HK-2 (cell line): Measurements from ENCODE around the gene RPA1.
"Not testable (repeated sequence)": the region's sequence is repeated elsewhere in the genome, so short reads cannot be mapped to it uniquely, and the experiment has no call there.

Experiments used
- DNase-seq: peaks from one replicate; pipeline ENCODE4 v3.0.0-alpha.2; 2018; ENCODE audit not compliant: unreplicated experiment

RPA1 gene

DNA sequence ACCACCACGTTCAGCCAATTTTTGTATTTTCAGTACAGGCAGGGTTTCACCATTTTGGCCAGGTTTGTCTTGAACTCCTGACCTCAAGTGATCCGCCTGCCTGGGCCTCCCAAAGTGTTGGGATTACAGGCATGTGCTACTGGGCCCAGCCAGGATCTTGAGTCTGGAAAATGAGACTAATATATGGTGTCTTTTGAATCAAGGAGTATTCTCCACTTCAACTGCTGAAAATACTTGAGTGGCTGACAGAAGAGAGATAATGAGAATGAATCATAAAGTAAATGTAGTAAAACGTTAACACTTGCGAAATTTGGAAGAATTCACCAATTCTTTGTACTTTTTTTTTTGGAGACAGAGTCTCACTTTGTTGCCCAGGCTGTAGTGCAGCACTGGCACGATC lies 16.7 kb upstream of the RPA1 start:
- DNase-seq: no peak

DNA sequence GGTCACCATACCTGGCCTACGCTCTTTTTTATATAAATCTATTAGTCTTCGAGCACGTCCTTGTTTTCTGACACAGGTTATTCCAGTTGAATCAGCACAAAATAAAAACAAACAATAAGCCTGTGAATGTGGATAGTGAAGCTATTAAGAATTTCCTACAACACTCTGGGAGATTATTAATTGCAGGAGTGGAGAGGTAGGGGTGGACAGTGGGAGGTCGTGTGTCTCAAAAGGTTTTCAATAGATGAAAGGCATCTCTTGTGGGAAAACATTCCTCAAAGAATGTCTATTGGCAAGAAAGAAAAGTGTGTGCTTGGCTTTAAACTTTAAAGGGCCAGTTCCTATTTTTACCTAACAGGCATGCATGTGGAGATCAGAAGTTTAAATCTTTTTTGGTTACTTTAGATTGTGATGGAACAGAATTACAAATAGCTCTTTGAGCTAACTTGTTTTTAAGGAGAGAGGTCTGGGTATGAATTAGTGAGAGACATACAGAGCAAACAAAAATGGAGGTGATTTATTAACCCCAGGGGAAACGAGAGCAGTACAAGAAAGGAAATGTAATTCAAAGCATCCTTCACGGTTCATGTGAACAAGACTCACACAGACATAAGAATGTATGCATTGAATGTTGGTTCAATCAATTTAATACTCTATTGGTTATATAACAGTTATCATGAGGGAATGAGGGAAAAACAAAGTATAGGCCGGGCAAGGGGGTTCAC lies 9.1 kb upstream of the RPA1 start:
- DNase-seq: no peak

DNA sequence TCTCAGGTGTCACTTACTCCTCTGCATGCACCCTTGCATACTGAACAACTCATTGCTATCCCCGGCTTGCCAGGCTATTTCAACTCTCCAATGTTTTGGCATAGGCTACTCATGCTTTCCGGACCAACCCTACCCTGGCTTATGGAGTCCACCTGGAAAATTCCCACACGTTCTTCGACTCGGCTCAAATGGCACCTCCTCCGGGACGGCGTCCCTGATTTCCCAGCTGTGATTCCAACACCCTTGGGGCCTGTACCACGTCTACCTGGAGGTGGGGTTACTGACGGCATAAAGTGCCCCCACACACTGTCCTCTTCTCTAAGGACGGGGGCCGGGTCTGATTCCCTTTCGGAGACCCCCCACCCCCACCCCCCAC lies 601 bp upstream of the RPA1 start:
- no peak for DNase-seq

DNA sequence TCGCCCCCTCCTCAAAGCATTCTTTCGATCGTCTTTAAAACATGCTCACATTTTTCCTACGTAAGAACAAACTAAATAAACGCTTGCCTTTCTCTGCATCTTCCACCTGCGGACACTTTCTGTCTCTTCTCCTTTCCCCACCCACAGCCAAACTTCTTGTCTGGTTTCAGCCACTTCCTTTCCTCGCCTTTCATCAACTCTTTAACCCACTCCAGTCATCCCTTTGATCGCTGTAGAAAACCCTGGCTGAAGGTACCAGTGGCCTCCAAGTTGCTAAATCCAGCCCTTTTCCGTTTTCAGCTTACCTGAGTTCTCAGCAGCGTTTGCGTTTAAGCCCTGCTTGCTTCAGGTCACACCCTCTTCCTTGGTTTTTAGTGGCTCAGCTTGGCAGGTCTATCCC lies 483 bp downstream of the RPA1 start:
- no peak for DNase-seq

DNA sequence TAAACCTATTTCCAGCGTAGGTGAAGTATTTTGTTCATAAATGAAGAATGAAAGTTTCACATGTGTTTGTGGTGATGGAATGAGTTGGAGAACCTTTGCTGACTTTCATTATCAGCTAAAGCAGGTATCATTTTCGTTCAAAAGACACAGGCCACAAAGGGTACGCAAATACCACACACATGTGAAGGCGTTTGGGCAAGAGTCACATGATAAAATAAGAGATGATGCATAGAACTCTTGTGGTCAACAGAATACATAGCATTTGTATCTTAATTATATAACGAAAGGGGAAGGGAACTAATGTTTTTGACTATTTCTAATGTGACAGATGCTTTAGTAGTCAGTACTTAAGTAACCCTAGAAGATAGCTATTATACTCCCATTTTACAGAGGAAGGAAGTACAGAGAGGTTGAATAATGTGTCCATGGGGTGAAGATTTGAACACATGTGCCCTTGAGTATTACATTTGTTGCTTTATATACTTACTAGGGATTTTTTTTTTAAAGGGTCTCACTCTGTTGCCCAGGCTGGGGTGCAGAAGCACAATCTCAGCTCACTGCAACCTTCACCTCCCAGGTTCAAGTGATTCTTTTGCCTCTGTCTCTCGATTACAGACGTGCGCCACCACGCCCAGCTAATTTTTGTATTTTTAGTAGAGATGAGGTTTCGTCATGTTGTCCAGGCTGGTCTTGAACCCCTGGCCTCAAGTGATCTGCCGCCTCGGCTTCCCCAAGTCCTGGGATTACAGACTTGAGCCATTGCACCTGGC lies 4.8 kb downstream of the RPA1 start:
- no peak for DNase-seq

DNA sequence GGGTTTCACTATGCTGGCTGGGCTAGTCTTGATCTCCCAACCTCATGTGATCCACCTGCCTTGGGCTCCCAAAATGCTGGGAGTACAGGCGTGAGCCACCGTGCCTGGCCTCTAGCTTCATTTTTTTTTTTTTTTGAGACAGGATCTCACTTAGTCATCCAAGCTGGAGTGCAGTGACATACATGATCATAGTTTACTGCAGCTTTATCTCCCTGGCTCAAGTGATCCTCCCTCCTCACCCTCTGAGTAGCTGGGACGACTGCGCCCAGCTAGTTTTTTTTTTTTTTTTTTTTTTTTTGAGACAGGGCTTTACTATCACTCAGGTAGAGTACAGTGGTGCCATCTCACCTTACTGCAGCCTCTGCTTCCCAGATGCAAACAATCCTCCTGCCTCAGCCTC lies 9.7 kb downstream of the RPA1 start:
- no peak for DNase-seq

DNA sequence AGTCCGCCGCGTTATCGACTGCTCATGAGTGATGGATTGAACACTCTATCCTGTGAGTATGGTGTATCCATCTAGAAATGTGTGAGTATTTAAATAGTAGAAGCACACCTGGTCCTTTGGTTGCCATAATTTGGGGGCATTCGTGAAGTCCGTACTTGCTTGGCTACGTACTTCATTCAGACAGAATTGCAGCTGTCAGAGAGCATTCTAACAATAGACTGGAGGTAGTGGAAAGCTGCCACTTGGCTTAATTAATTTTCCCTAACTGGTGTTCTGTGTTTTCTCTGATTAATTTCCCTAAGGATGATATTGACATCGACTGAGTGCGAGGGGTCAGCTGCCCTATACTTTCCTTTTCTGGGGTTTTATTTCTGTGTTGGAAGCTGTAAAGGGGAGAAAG lies 14.1 kb downstream of the RPA1 start:
- DNase-seq: no peak

DNA sequence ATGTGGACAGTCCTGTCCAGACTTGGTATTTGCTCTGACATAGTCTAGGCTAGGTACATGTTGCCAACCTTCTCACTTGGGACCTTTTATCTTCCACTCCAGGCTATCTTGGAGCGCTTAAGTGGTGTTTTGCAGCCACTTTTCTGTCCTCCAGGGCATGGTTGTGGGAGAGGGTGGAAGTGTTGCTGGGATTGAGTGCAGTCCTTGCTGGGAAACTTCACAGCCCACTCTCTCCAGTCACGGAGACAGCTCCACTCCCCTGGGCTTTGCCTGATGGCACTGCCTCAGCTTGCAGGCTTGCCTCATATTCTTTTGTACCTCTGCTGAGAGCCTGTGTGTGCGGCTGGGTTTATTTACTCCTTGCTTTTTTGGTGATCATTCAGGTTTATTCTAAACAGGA lies 17.4 kb downstream of the RPA1 start:
- no peak for DNase-seq

DNA sequence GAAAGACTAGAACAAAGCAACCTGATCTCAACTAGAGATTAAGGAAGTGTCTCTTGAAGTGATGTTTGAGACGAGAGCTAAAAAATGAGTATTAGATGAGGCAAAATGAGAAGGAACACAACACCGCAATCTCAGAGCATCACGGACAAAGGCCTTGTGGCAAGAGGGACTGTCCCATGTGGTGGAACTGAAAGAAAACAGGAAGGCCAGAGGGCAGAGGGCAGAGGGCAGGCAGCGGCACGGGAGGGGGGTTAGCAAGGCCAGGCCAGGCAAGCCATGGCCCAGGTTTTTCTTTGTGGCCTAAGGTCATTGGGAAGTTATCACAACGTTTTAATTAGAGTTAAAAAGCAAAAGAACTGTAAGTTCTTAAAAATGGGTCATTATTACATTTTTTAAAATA lies 22.5 kb downstream of the RPA1 start:
- DNase-seq: no peak

DNA sequence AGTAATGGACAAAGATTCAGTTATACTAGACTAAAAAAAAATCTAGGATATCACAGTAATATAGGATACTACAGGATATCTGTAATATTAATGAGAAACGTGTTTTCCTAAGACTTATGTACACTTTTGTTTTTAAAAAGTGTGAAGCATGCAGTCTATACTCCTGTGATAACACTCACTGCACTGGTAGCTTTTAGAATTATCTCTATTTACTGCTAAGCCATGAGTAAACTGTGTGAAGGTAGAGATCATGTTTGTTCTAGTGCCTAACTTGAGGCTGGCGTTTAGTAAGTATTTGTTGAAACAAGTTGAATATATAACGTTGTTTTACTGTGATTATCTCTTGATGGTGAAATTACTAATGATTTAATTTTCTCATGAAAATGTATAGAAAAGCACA lies 23.9 kb downstream of the RPA1 start:
- DNase-seq: no peak

DNA sequence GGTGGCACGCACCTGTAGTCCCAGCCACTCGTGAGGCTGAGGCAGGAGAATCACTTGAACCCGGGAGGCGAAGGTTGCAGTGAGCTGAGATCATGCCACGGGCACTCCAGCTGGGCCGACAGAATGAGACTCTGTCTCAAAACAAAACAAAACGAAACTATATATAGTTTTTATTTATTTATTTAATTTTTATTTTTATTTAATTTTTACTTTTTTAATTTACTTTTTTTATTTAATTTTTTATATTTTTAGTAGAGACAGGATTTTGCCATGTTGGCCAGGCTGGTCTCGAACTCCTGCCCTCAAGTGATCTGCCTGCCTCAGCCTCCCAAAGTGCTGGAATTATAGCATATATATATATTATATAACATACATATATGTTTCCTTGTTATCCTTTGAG lies 26.7 kb downstream of the RPA1 start:
- DNase-seq: not testable (repeated sequence)

DNA sequence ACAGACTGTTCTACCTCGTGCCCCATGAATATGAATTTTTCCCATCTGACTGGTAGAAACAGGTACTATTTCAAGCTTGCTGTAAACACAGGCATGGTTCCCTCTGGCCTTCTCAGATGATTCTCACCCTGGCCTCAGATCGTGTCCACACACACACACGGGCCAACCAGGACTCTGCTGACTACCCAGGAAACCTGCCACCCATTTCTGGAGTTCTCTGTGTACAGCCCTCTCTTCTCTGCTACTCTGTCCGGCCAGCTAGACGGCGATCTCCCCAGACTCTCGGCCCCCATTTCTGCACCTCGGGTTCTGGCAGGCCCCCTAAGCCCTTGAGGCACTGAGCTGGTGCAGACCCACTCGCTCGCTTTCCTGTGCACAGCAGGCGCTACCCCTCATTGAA lies 31.2 kb downstream of the RPA1 start:
- DNase-seq: no peak

DNA sequence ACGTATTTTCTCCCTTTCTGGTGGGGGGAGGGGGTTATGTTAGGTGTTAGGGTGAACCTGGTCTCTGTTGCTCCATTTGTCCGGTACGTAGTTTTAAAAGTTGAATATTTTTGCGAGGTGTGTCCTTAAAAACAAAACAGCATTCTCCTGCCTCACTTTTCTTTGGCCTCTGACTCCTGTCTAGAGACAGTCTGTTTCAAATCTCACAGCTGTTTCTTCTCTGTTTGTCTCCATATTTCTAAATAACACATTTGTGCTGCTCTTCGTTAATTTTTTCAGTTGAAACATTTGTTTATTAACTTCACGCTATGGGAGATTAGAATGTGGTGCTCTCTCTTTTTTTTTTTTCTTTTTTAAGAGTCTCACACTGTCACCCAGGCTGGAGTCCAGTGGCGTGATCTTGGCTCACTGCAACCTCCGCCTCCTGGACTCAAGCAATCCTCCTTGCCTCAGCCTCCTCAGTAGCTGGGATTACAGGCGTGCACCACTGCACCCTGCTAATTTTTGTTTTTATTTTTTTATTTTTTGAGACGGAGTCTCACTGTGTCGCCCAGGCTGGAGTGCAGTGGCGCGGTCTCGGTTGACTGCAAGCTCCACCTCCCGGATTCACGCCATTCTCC lies 31.7 kb downstream of the RPA1 start:
- DNase-seq: no peak

DNA sequence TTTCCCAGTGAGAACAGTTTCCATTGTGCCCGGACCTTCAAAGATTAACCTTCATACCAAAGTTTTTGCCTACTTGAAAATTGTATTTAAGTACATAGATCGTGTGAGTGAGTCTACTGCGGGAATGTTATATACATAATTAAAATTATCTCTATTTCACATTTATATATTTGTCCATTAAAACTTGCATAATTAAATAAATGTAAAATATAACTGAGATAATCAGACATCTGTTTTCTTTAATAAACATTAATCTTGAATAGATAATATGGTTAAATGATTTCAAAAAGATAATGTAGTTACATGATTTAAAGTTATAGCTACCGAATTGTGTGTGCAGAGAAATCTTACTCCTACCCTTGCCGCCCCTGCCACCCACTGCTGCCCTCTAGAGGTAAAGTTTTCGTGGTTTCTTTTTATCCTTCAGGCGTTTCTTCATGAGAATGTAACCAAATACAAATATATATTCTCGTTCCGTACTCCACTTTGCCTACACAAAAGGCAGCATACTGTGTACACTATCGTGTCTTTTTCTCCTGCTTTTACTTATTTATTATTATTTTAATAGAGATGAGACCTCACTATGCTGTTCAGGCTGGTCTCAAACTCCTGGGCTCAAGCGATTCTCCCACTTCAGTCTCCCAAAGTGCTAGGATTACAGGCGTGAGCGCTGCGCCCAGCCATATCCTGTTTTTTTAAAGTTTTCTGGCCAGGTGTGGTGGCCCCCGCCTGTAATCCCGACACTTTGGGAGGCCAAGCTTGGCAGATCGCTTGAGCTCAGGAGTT lies 35.6 kb downstream of the RPA1 start:
- DNase-seq: peak; percentile 23

DNA sequence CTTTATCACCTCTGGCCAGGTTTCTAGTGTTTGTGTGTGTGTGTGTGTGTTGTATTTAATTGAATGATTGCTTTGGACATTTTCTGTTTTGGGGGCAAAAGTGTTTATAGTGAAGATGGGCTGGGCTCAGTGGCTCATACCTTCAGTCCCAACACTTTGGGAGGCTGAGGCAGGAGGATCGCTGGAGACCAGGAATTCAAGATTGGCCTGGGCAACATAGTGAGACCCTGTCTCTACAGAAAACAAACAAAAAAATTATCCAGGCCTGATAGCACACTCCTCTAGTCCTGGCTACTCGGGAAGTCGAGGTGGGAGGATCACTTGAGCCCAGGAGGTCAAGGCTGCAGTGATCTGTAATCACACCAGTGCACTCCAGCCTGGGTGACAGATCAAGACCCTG lies 37.5 kb downstream of the RPA1 start:
- DNase-seq: no peak

DNA sequence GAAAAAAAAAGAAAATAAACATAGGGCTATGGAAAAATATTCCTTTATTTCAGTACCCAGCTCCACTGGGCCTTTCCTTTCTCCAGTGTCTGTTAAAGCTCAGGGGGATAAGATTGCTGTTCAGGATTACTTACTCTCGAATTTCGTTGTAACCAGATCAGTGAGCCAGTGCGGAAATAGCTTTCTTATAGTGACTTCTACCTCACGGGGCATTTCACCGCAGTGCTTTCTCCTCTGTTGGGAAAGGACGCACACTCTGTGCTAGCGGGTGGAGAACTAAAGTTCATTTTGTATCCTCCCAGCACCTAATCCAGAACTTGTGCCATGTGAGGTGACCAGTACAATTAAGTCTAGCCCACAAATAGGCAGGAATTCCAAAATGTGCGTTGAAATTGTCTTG lies 38.3 kb downstream of the RPA1 start:
- no peak for DNase-seq

DNA sequence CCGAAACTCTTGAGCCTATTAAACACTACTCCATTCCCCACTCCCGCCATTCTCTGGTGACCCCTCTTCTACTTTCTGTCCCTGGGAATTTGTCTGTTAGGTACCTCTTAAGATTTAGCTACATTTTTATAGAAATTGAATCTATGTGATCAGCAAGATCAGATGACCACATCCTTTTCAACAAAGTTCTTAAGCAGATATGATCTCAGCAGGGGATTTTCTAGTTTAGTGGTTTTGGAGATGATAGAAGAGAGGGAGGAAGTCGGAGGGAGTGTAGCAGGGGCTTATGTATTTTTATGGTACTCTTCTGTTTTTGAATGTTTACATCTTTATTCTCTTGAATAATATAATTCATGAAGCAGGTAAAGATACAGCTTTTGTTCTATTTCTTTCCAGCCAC lies 40.8 kb downstream of the RPA1 start:
- DNase-seq: no peak

DNA sequence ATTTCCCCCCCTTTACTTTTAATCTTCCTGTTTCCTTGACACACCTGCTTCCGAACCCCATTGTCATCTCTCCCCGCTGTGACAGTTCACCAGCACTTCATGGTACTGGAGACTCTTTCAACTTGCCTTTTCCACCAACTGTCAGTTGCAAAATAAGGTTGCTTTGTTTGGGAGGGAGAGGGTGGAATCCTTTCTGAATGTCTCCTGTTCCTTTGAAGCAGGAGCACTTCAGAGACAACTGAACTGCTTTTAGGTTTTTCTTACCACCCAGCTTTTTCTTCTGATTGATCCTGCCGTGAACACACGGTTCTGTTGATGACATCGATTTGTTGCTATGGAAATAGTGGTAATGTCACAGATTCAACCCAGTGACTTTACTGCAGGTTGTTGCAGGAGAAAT lies 42.0 kb downstream of the RPA1 start:
- DNase-seq: no peak

DNA sequence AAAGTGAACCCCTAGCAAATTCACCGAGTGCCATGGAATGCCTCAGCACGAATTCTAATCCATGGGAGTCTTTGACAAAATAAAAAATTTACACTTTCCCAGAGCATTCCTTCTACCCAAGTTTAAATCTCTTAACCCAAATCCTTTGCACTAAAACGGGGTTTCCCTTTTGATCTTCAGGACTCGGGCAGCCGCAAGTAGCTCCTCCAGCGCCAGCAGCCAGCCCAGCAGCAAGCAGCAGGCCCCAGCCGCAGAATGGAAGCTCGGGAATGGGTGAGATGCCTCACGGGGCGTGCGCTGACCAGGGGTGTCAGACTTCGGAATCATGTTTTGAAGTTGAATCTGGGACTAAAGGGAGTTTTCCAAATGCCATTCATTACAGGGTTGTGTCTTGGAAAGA lies 42.4 kb downstream of the RPA1 start:
- DNase-seq: no peak

DNA sequence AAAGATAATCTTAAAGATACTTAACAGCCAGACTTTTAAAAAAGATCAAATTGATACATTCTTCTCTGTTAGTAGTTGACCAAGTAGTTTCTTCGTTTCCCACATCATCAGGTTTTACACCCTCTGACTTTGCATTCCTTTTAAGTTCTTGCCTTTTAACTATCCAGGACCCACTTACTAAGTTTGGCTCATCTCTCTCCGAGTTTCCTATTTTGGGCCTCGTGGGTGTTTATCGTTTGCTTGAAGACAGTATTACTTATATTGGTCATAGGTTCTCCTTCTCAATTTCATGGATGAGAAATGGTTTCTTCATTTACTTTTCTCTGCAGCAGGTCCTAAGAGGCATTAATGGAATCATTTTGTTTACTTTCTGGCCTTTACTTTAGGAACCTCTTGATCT lies 43.2 kb downstream of the RPA1 start:
- DNase-seq: no peak

DNA sequence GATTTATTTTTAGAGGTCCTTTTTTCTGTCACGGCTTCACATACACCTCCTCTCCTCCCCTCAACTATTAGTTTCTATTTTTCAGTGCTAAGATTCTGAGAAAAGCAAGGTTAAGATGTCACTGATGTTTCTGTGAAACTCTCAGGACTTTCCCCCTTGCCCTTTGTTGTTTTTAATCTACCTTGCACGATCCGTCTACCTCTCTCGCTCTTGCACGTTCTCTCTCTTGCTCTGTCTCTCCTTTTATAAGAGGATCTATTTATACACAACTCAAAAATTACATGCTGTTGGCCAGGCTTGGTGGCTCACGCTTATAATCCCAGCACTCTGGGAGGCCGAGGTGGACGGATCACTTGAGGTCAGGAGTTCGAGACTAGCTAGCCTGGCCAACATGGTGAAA lies 43.6 kb downstream of the RPA1 start:
- no peak for DNase-seq

DNA sequence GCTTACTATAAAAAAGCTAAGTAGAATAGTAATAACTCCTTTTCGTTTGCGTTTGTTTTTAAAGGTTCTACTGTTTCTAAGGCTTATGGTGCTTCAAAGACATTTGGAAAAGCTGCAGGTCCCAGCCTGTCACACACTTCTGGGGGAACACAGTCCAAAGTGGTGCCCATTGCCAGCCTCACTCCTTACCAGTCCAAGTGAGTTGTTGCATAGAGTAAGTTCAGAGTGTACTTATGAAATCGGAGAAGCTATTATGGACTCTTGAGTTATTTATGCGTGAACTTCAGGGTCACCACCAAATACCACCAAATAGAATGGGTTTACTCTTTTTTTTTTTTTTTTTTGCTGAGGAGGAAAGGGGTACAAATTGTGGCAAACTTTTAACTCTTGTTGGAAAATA lies 45.8 kb downstream of the RPA1 start:
- no peak for DNase-seq
